CD4-positive, alpha-beta T cell treated with Interleukin-15 for 1 hour (primary cell): ENCODE data around the gene RHO.
A peak's percentile ranks its signal among the peaks of the same experiment; 100 is the strongest.

Experiments used
- DNase-seq: peaks from one replicate; pipeline ENCODE4 v3.0.0-alpha.2; 2020

The RHO gene

DNA sequence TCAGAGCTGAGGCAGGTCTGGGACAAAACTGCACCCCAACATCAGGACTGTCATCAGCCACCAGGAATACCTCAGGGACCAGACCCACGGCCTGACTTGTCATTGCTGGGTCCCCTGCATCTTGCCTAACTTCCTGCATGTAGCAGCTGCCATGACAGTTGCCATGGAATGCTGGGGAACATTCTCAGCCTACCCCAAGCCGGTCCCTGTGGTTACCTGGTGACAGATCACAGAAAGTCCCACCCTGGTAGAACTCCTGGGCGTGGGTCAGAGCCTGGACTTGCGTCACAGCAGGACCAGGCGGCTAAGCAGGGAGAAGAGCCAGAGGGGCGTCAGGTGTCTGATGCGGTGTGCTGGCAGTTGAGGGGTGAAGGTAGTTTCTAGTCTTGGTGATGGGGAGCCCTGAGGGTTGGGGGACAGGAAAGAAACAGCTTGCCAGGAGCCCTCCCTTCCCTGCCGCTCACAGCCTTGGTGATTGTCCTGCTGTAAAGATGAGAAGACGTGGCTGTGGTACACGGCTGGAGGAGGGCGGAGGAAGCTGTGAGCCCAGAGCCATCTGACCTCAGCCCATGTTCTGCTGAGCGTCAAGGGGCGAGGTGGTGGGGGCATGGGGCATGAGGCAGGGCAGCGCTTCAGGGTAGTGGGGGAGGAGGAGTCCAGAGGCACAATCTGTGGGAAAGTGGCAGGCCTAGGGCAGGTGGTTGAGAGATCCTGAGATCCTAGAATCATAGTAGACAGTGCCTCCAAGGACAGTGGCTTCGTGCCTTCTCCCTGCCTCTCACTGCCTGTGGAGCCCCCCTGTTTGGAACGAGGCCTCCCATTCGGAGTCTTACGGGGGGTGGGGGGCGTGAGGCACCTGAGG lies 19.9 kb downstream of the RHO start:
- DNase-seq: no peak

DNA sequence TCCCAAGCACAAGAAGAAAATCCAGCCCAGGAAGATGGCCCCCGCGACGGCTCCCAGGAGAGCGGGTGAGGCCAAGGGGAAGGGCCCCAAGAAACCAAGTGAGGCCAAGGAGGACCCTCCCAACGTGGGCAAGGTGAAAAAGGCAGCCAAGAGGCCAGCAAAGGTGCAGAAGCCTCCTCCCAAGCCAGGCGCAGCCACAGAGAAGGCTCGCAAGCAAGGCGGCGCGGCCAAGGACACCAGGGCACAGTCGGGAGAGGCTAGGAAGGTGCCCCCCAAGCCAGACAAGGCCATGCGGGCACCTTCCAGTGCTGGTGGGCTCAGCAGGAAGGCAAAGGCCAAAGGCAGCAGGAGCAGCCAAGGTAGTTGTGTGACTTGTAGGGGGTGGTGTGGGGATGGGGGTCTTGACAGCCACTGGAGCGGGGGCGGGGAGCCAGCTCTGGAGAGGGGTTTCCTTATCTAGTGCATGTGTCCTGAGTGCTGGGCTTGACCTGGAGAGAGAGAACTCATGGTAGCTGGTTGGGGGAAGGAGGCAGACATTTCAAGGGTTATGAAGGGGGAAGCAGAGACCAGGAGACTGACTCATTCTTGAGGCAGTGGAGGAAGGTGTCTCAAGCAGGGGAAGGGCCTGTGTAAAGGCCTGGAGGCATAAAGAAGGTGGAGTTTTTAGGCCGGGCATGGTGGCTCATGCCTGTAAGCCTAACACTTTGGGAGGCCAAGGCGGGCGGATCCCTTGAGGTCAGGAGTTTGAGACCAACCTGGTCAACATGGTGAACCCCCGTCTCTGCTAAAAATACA lies 20.8 kb downstream of the RHO start:
- DNase-seq: peak; percentile 29

DNA sequence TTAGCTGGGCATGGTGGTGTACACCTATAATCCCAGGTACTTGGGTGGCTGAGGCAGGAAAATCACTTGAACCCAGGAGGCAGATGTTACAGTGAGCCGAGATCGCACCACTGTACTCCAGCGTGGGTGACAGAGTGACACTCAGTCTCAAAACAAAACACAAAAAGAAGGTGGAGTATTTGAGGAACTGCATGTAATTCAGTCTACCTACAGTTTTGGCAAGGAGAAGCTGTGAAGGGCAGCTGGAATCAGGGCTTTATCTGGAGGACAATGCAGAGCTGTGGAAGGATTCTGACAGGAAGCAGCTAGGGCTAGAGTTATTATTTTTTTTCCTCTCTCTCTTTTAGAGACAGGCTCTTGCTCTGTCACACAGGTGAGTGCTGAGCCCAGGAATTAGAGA lies 21.4 kb downstream of the RHO start:
- DNase-seq: no peak

DNA sequence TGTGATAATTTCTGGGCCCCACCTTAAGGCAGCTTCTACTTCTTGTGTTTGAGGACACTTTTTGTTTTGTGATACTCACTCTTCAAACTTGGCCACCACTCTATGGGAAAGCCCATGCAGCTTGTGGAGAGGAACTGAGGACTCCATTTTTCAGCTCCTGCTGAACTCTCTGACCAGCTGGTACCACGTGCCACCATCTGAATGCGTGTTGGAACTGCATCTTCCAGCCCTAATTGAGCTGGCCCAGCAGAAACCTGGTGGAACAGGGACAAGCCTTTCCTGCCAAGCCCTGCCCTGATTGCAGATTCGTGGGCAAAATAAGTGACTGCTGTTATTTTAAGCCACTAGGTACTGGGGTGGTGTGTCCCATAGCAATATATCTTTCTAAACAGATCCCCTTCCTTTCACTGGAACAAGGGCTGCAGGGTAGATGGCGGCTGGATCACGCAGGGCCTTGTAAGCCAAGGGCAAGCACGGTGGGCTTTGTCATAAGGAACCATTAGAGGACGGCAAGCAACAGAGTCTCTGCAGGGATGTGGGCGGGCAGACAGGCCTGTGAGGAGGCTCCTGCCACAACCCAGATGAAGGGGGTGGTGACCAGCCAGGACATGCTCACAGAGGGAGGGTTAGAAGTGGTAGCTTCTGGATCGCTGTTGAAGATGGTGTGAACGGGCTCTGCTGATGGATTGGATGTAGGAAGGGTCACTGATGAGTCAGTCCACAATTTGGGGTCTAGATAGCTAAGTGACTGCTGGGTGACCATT lies 24.0 kb downstream of the RHO start:
- no peak for DNase-seq

DNA sequence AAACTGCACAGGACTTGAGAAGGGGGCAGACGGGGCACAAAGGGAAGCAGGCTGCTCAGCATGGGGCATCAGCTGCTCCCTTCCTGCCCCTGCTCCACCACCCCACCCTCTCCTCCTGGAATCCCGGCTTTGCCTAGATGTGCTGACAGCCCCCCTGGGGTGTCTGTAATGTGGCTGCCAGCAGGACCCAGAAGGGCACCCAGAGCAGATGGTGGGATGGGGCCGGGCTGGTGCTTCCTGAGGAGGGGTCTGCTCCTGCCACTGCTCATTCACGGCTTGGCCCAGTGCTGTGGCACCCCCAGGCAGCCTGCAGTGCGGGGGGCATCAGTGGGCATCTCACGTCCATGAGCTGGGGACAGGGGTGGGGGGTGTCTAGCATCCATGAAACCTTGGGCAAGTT lies 24.7 kb downstream of the RHO start:
- no peak for DNase-seq

DNA sequence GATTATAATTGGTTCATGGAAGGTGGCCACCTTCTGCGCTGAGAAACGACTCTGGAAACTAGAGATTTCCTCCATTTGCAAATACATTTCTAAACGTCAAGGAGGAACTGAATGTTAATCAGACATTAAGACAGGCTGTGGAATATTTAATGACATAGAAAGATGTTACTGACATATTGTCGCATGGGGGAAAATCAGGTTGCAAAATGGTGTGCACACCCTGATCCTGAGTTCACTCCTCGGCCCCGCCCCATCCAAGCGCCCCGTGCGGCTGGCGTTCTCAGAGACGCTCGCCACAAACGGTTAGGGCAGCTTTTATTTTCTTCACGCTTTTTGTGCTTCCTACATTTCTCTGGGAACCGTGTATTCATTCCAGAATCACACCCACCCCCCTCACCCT lies 25.3 kb downstream of the RHO start:
- DNase-seq: peak; percentile 33

DNA sequence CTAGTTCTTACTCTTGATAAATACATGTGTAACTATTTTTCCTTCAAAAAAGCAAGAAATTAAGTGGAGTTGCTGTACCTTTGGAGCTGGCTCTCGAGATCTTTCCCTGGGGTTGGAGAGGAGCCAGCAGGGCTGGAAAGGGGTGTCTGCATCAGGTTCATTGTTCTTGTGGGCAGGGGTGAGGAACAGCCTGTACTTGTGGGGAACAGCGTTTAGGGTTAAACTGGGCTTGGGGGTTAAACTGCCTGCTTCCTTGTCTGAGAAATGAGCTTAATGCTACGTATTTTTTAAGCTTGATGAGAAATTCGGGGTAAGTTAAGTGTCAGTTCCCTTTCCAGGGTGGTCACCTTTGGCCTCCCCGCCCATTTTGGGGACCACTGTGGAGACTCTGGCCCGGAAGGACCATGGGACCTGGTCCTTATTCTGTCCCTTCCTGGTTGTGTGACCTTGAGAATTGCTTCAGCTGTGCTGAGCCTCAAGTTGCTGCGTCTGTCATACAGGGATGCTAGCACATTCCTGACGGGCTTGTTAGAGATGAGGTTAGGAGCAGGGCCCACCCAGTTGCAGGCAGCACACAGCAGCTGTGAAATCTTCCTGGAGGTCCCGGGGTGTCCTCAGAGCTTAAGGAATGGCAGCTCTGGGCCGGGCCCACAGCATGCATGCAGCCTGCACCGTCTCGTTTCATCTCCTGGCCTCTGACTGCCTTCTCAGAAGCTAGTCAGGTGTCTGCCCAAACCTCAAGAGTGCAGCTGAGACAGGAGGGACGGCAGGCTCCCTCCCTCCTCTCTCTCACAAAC lies 26.1 kb downstream of the RHO start:
- no peak for DNase-seq

DNA sequence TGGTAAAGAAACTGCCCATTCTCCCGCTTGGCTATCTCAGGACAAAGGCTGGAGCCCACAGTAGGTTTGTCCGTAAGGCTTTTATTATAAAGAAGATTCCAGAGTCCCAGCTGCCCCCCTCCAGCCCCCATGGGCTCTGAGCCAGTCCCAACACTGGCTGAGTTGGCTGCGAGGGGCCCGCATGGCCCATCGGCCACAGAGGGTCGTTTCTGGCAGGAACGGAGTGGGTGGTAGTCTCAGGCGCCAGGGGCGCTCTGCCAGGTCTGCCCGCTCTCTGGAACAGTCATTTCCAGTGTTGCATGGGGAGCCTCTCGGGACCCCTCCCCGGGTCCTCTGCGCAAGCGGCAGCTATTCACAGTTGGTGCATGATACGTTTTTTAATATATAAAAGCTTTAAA lies 26.7 kb downstream of the RHO start:
- no peak for DNase-seq

DNA sequence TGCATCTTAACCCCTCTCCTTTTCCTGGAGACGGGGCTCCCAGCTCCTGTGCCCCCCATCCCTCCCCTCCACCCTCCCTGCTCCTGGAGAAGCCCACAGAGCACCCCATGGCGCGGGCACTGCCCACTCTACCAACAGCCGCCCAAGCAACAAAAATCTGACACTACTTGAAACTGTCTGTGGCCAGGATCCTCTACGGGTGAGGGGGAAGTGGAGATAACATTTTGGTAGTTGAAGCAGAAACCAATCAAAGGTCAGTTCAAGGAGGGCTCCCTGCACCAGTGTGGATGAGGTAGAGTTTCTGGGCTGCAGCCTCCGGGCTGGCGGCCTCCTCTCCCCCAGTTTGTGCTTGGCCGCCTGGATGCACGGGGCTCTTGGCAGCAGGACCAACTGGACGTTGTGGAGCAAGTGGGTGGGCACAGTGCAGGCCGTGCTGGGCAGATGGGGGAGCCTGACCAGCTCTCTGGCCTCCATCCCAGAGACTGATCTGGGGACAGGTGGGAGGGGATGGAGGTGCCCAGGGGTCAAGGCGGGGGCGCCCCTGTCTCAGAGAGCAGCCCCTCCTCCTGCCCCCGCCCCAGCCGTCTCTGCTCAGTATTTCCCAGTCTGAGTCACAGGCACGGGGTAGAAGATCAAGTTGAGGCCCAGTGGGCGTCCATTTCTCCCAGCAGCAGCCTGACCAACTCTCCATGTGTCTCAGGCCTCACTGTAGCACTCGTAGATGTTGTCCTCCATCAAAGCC lies 27.3 kb downstream of the RHO start:
- no peak for DNase-seq

DNA sequence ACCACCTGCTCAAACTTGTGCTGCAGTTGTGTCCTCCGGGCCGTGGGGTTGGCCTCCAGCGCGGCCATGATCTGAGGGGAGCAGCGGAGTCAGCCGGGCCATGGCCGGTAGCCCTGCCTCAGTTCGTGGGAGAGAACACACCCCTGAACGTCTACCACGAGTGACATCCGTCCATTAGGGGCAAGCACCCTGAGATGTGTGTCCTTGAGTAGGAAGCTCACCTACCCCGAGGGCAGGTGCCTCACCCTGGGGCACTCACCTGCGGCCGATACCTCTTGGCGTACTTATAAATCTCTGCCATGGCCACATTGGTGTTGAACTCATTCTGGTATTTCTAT lies 27.9 kb downstream of the RHO start:
- no peak for DNase-seq

DNA sequence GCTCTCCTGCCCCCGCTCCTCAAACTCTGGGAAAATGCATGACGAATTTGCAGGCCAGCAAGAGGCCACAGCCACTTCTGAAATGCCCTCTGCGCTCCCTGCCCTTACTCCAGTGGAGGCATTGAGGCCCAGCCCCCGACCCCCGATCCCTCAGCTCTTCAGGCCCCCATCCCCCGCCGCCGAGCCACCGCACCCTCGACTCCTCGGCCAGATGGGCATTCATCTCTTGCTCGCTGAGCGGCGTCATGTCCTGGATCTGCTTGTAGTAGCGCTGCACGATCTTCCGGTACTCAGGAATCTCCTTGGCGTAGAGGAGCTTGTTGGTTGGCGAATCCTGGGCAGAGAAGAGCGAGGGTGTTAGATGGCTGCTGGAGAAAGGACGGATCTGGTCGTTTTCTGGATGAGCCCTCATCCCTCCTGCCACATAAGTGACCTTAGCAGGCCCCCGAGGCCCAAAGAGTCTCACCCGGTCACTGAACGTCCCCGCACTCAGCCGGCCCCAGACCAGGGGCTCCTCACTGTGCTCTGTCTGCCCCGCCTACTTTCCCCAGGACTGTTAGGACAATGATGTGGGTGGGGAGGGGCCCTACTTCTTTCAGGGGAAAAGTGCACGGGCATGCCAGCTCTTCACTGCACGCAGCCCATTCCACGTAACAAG lies 28.6 kb downstream of the RHO start:
- no peak for DNase-seq

DNA sequence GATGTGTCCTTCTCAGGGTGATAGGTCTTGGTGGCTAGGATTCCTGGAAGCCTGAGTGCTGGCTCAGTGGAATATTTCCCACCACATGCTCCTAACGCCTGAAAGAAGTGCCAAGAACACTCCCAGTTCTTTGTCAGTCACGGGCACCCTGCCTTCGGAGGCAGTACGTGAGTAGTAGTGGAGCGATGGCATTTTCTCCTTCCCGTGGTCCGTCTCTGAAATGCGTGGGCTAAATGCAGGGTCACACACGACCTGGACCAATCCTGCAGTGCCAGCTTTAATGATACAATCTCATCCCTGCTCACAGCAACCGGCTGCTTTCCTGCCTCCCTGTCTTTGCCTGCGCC lies 29.1 kb downstream of the RHO start:
- no peak for DNase-seq

DNA sequence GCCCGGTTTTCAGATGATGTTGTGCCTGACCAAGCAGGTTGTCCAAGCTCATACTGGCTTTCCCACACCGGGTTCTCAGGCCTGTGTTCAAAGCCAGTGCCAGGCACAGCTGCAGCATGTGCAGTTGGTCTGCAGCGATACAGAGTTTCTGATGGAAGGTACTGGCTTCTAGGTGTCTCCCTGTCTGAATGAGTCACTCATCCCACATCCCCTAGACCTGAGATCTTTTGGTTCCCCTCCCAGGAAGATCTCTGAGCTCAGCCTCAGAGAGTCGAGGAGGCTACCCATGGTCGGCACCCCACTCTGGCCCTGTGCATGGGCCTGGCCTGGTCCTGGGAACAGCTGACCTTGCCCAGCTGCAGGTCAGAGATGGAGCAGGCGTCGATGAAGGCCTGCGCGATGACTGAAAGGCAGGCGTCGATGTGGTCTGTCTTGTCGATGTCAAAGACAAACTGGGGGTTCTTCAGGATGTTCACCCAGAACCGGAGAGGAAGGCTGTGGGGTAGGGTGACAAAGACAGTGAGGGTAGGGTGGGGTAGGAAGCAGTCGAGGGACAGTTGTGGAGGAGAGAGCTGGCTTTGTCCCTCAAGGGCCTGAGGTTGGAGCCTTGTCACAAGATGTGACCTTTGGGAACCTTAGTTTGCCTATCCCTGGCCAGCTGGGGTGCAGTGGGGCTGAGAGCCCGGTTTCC lies 29.8 kb downstream of the RHO start:
- no peak for DNase-seq

DNA sequence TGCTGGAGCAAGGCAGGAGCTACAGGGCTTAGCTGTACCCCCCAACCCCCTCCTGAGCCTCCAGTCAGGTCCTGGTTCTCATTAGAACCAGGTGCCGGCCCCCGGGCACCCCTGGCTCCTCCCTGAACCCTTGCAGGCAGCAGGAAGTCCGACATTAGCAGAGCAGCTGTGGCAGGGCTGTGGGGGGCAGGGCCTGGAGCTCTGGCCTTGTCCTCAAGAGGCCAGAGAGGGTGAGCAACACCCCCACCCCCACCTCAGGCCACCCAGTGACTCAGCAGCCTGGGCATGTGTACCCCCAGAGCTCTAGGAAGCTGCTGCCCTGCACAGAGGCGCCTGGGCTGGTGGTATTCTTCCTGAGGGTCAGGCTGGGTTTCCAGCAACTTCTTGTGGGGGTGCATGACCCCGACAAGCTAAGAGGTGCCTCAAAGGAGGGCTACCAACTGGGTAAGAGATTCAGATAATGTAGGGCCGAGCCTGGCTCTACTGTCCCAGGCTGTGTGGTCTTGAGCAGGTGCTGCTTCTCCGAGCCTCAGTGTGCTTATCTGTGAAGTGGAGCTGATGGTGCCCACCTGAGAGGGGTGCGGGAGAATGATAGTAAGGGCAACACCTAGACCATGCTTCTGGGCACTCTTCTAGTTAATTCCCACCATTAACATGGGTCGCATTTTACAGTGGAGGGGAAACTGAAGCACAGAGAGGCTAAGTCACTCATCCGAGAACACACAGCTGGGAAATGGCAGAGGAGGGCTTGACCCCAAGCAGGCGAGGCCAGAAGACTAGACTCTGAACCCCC lies 30.5 kb downstream of the RHO start:
- DNase-seq: no peak

DNA sequence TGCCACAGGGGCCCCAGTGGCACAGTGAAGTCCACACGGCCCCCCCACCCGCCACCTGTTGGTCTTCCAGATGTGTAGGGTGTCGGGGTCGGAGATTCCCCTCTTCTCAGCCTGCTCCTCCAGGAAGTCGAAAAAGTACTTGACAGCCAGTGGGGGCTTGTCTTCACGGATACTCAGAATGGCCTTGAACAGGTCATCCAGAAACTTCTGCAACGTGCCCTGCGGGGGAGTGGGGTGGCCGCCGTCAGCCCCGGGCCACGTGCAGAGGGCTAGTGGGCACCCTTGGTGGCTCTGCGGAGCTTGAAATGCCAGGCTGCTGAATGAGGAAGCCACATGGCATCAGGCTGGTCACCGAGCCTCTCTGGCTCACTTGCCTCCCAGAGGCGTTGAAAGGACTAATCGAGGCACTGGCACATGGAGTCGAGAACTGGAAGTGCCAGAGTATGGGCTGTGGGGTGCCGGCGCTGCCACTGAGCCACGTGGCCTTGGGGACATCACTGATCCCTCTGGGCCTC lies 31.2 kb downstream of the RHO start:
- DNase-seq: no peak

DNA sequence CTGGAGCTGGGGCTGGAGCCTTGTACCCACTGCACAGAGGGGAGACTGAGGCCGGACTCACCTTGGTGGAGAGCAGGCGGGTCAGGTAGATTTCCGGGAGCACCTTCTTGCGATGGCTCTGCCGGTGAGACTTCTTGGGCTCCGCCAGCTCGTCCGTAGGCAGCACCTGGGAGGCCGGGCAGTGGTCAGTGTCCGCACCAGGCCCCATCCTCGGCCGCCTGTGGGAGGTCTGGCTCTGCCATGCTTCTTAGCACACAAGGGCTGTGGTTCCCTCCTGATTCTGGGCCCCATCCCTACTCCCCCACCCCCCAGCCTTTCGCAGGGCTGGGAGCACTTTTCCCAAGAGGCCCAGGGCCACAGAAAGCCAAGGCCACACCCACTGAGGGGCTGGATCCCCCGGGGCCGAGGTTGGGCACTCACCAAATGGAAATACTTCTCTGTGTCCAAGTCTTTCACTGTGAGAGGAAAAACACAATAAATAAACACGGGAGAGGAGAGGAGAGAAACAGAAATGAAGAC lies 31.9 kb downstream of the RHO start:
- DNase-seq: no peak

DNA sequence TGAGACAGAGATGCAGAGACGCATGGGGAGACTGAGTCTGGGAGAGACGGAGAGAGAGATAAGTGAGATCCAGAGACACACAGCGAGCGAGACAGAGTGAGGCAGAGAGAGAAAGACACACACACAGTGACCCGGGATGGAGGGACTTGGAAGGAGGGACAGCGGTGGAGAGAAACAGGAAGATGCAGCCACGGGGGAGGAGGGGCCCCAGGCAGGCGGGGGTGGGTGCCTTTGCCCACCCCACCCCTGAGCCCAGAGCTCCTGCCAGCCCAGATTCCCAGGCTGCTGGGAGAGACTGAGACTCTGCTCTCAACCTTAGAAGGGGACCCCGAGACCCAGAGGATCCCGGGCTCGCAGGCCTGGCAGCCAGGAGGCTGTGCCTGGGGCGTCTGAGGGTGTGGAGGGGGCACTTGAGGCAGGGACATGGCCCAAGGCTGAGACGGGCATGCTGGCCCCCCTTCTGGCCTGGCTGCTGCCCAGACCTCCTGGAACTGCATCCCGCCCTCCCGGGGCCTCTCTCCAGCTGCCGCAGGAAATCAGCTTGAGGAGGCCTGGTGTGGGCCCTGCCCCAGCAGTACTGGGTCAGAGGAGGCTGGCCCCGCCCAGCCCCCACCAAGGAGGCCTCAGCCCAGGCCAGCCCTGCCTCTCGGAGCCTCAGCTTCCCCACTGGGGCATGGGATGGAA lies 32.6 kb downstream of the RHO start:
- no peak for DNase-seq

DNA sequence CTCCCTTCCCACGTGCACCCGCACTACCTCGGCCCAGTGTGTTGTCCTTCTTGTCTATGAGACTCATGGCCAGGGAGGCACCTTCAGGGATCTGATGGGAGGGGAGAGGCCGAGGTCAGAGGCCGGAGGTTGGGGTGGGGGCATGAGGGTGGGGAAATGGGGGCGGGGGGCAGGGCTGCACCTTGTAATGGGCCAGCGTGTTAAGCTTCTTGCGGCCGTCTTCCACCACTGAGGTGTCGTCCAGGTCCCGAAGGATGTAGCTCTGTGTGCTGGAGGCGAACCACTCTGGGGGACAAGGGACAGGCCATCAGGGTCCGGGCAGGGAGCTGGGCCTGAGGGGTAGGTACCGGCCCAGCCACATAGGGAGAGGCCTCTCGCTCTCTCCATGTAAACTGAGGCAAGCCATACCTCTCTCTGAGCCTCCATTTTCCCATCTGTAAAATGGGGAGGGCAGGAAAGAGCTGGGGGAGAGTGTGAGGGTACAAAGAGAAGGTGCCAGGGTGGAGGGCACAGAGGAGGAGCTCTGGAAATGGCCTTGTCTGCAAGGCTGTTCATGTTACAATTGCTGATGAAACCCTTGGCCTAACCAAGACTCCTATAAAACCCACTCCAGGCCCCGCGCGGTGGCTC lies 33.3 kb downstream of the RHO start:
- DNase-seq: no peak

DNA sequence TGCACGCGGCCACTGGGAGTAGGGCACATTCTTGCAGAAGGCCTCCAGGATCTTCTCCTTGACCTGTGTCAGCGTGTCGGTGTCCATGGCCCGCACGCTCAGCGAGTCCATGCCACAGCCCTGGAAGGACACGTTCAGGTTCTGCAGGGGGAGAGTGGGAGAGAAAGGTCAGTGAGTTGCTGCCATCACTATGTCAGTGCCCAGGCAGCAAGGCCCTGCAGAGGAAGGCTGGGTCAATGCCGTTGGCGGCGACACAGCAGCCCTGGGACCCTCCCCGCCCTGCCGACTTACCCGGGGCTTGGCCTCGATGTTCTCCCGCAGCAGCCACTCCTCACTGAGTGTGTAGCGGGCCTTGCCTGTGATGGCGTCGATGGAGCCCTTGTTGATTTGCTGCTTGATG lies 34.4 kb downstream of the RHO start:
- DNase-seq: no peak
